Smooth muscle cell (in vitro differentiated cells): ENCODE measurements around the gene RAVER2. TPM values are rescaled to one million over a fixed set of nuclear protein-coding genes. Genes with fewer than 3 reads are reported as not detected.

Experiments
- DNase-seq: peaks from one replicate; lab custom pipeline; 2025; ENCODE audit not compliant: unreplicated experiment; lab: John Stamatoyannopoulos, UW
- H2AFZ ChIP-seq: fragments of 200-600 bp; sonication (generic); 2 replicates; pipeline ENCODE4 v1.6.0; 2016; ENCODE audit warnings: antibody characterized with exemption, low read depth, mild to moderate bottlenecking
- H3F3A ChIP-seq: fragments of 200-600 bp; sonication (generic); 2 replicates; pipeline ENCODE4 v1.6.0; 2017; ENCODE audit warnings: antibody characterized with exemption, low read depth
- H3K27ac ChIP-seq: fragments of 200-600 bp; sonication (generic); 2 replicates; pipeline ENCODE4 v1.5.1; 2016; ENCODE audit warnings: low read depth, mild to moderate bottlenecking
- H3K27me3 ChIP-seq: fragments of 200-600 bp; sonication (generic); 2 replicates; pipeline ENCODE4 v1.6.1; 2016; ENCODE audit warnings: low read depth, mild to moderate bottlenecking
- H3K36me3 ChIP-seq: fragments of 200-600 bp; sonication (generic); 2 replicates; pipeline ENCODE4 v1.5.1; 2016; ENCODE audit warnings: low read depth
- H3K4me1 ChIP-seq: fragments of 200-600 bp; sonication (generic); 2 replicates; pipeline ENCODE4 v1.5.1; 2016; ENCODE audit warnings: low read depth
- H3K4me2 ChIP-seq: fragments of 200-600 bp; sonication (generic); 2 replicates; pipeline ENCODE4 v1.6.0; 2016; ENCODE audit warnings: mild to moderate bottlenecking
- H3K4me3 ChIP-seq: fragments of 200-600 bp; sonication (generic); 2 replicates; pipeline ENCODE4 v1.5.1; 2016; ENCODE audit warnings: mild to moderate bottlenecking
- H3K79me2 ChIP-seq: fragments of 200-600 bp; sonication (generic); 2 replicates; pipeline ENCODE4 v1.6.0; 2016; ENCODE audit warnings: low read depth, mild to moderate bottlenecking
- H3K9ac ChIP-seq: fragments of 200-600 bp; sonication (generic); 2 replicates; pipeline ENCODE4 v1.6.0; 2016; ENCODE audit warnings: low read depth
- H3K9me3 ChIP-seq: fragments of 200-600 bp; sonication (generic); replicated peaks from 2 replicates; pipeline ENCODE4 v1.5.1; 2016; ENCODE audit warnings: low read depth
- H4K20me1 ChIP-seq: fragments of 200-600 bp; sonication (generic); 2 replicates; pipeline ENCODE4 v1.6.0; 2016; ENCODE audit warnings: low read depth
- CTCF ChIP-seq: fragments of 200-600 bp; sonication (generic); IDR thresholded peaks from 2 replicates; pipeline ENCODE4 v1.5.1; 2017; ENCODE audit warnings: borderline replicate concordance, mild to moderate bottlenecking, antibody characterized with exemption; ENCODE audit not compliant: insufficient read depth, poor library complexity, severe bottlenecking
- whole genome bisulfite sequencing: methylation state at CpG from one replicate; pipeline ENCODE4 v1.1.7; 2016; ENCODE audit warnings: low lambda C conversion rate; 5-methylcytosine and 5-hydroxymethylcytosine counted together
- polyA plus RNA-seq: library from polyadenylated mRNA; unstranded; fragments of >200 nt; fragmentation: Nextera tagmentation; extraction: Ambion mirVana; gene quantifications from 2 replicates; pipeline ENCODE4 v1.2.1, GENCODE V29; 2016
- total RNA-seq: library from RNA; depleted of rRNA; stranded (reverse); fragments of >200 nt; gene quantifications from 2 replicates; pipeline ENCODE4 v1.2.3, GENCODE V29; 2014

RAVER2 gene
- total and polyA plus RNA-seq, 2 experiments from 2014 or later = 2.8 to 9.8 TPM

- no peak overlapping the region for H2AFZ ChIP-seq
- no peaks in the 10 kb centered on the region for H3K9me3 ChIP-seq
- no peaks in the 10 kb centered on the region for H3F3A ChIP-seq
- no peak overlapping the region for H3K27ac ChIP-seq
- 94% methylated on average over 2 of the region's 2 CpGs for WGBS
- DNase-seq = no peak
- no peak overlapping the region for H3K4me2 ChIP-seq
- H3K27me3 ChIP-seq = no peaks in the 10 kb centered on the region
- no peak overlapping the region for H3K4me3 ChIP-seq
- H3K9ac ChIP-seq = no peak overlapping the region
- no peaks in the 10 kb centered on the region for H4K20me1 ChIP-seq
- H3K79me2 ChIP-seq = no peaks in the 10 kb centered on the region
- no peak for TF ChIP-seq CTCF
- H3K36me3 ChIP-seq = peaks cover 10% of the 10 kb centered on the region
- no peaks in the 10 kb centered on the region for H3K4me1 ChIP-seq
Observed at GRCh38 chr1:64790832-64791487, 46.1 kb downstream of the RAVER2 start.

GRCh38 chr1:64798872-64799271, 54.0 kb downstream of the RAVER2 start:
- no peak for TF ChIP-seq CTCF
- no peaks in the 10 kb centered on the region for H4K20me1 ChIP-seq
- H3K4me1 ChIP-seq = no peaks in the 10 kb centered on the region

GRCh38 chr1:64801851-64802523, 57.1 kb downstream of the RAVER2 start:
- H3K79me2 ChIP-seq = no peaks in the 10 kb centered on the region

More at GRCh38 chr1:64798872-64799271, 54.0 kb downstream of the RAVER2 start:
- Histone ChIP-seq H3K9ac (no peak overlapping the region), H3F3A (no peaks in the 10 kb centered on the region), H3K79me2 (no peaks in the 10 kb centered on the region), H3K4me2 (no peak overlapping the region), H3K27me3 (no peaks in the 10 kb centered on the region), H3K27ac (no peak overlapping the region), H3K4me3 (no peak overlapping the region), H3K9me3 (no peaks in the 10 kb centered on the region), H3K36me3 (no peaks in the 10 kb centered on the region), H2AFZ (no peak overlapping the region)
- no peak for DNase-seq

More at GRCh38 chr1:64801851-64802523, 57.1 kb downstream of the RAVER2 start:
- H3K4me1 ChIP-seq = no peaks in the 10 kb centered on the region
- no peaks in the 10 kb centered on the region for H3F3A ChIP-seq
- no peaks in the 10 kb centered on the region for H3K27me3 ChIP-seq
- H3K36me3 ChIP-seq = no peaks in the 10 kb centered on the region
- WGBS = 94% methylated on average over 6 of the region's 6 CpGs
- no peaks in the 10 kb centered on the region for H3K9me3 ChIP-seq
- H3K9ac ChIP-seq = no peak overlapping the region
- no peak overlapping the region for H2AFZ ChIP-seq
- no peak overlapping the region for H3K27ac ChIP-seq
- H3K4me2 ChIP-seq = no peak overlapping the region
- no peak for DNase-seq
- H3K4me3 ChIP-seq = no peak overlapping the region
- H4K20me1 ChIP-seq = no peaks in the 10 kb centered on the region
- TF ChIP-seq CTCF = no peak
